Vagina (tissue), 2 donors: ENCODE data around the gene CALML4.

Source experiments
- POLR2A ChIP-seq, 2 donors: fragments of 450-650 bp; IDR thresholded peaks; one replicate each; pipeline ENCODE4 v1.6.1; 2017; ENCODE audit warnings: antibody characterized with exemption in 2 of 2, mild to moderate bottlenecking in 2 of 2, moderate library complexity in 2 of 2
- POLR2AphosphoS5 ChIP-seq, 2 donors: sonication (generic); formaldehyde crosslinking; IDR thresholded peaks; one replicate each; pipeline ENCODE4 v1.9.0; 2017; ENCODE audit warnings: antibody characterized with exemption in 2 of 2, mild to moderate bottlenecking in 2 of 2, low read depth in 1 of 2; ENCODE audit not compliant: insufficient read depth in 1 of 2
- TF ChIP-seq, protein P1 (sequence below), 3 experiments: fragments of 450-650 bp in 2 of 3; fragments of 200-600 bp in 1 of 3; sonication (generic) in 1 of 3; IDR thresholded peaks; one replicate each; pipeline ENCODE4 v1.5.1; 2017 to 2019; ENCODE audit warnings: antibody characterized with exemption in 3 of 3, mild to moderate bottlenecking in 2 of 3, moderate library complexity in 2 of 3

DNA sequence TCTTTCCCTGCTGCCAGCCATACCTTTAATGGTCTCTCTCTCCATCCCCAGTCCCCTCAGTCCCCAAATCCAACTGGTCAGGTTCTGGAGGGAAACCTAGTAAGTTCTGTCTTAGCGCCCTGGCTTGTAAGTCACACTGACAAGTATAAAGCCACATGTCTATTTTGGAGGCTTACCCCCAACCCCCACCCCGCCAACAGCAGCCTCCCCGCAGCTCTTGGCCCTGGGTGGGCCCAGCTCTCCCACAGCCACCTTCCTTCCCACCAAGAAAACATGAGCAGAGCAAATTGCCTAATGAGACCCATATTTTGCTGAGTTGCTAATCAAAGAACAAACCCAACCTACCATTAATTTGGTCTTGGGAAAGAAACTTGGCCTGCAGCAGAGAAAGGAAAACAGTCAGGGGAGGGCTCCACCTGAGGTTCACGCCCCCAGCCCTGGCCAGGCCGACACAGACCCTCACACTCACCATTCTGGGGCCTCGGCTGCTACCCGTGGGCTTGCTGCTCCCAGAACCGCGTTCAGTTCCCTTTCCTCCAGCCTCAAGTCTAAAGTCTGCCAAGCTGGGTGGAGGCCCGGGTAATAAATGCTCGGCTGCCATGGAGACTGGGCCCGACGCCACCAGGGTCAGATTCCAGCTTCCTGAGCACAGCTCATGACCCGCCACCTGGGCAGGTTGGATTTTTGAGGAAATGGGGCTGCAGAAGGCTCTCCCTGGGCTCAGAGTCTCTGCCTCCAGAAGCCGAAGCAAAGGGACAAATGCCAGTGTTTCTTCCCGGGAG is at the start of gene CALML4:
- no peak for TF ChIP-seq POLR2A (IDR thresholded peaks at IDR 0.05)
- TF ChIP-seq, protein P1, sequence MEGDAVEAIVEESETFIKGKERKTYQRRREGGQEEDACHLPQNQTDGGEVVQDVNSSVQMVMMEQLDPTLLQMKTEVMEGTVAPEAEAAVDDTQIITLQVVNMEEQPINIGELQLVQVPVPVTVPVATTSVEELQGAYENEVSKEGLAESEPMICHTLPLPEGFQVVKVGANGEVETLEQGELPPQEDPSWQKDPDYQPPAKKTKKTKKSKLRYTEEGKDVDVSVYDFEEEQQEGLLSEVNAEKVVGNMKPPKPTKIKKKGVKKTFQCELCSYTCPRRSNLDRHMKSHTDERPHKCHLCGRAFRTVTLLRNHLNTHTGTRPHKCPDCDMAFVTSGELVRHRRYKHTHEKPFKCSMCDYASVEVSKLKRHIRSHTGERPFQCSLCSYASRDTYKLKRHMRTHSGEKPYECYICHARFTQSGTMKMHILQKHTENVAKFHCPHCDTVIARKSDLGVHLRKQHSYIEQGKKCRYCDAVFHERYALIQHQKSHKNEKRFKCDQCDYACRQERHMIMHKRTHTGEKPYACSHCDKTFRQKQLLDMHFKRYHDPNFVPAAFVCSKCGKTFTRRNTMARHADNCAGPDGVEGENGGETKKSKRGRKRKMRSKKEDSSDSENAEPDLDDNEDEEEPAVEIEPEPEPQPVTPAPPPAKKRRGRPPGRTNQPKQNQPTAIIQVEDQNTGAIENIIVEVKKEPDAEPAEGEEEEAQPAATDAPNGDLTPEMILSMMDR (IDR thresholded peaks at IDR 0.05): no peak
- TF ChIP-seq POLR2AphosphoS5 (IDR thresholded peaks at IDR 0.05; ENCODE audit: insufficient read depth in 1 of 2, low read depth in 1 of 2): peak in 1 of 2 donors; percentile 31
